Neural cell (in vitro differentiated cells): ENCODE data around the gene RHCE. TPM values are rescaled to one million over a fixed set of nuclear protein-coding genes. Genes with fewer than 3 reads are reported as not detected.
A peak's percentile ranks its signal among the peaks of the same experiment; 100 is the strongest.
"Not testable (repeated sequence)": the region's sequence is repeated elsewhere in the genome, so short reads cannot be mapped to it uniquely, and the experiment has no call there.

Experiments
- H2AFZ ChIP-seq: fragments of 200-600, 300-800 bp; sonication (generic), shearing (Covaris generic); 2 replicates; pipeline ENCODE4 v1.6.0; 2014; ENCODE audit warnings: low read depth, mild to moderate bottlenecking, antibody characterized with exemption, low read length, moderate library complexity
- H3F3A ChIP-seq: fragments of 200-600 bp; shearing (Covaris generic); 2 replicates; pipeline ENCODE4 v1.6.1; 2016; ENCODE audit warnings: mild to moderate bottlenecking, moderate library complexity, mixed read lengths, antibody characterized with exemption, low read length; ENCODE audit not compliant: insufficient read depth, poor library complexity, severe bottlenecking
- H3K27ac ChIP-seq: fragments of 200-600, 300-800 bp; sonication (generic), shearing (Covaris generic); 2 replicates; pipeline ENCODE4 v1.5.1; 2014; ENCODE audit warnings: mild to moderate bottlenecking, low read length, moderate library complexity
- H3K27me3 ChIP-seq: fragments of 300-800, 200-600 bp; sonication (generic), shearing (Covaris generic); 2 replicates; pipeline ENCODE4 v1.6.0; 2014; ENCODE audit warnings: mild to moderate bottlenecking, low read depth, low read length, moderate library complexity; ENCODE audit not compliant: insufficient read depth
- H3K36me3 ChIP-seq: fragments of 300-800, 200-600 bp; sonication (generic), shearing (Covaris generic); 2 replicates; pipeline ENCODE4 v1.5.1; 2014; ENCODE audit warnings: mild to moderate bottlenecking, antibody characterized with exemption, low read length, moderate library complexity; ENCODE audit not compliant: insufficient read depth
- H3K4me2 ChIP-seq: fragments of 300-800, 200-600 bp; sonication (generic), shearing (Covaris generic); 2 replicates; pipeline ENCODE4 v1.6.0; 2014; ENCODE audit warnings: mild to moderate bottlenecking, low read length
- H3K4me3 ChIP-seq: fragments of 300-800, 200-600 bp; sonication (generic), shearing (Covaris generic); 2 replicates; pipeline ENCODE4 v1.5.1; 2014; ENCODE audit warnings: mild to moderate bottlenecking, low read length, moderate library complexity
- H3K79me2 ChIP-seq: fragments of 200-600 bp; shearing (Covaris generic); replicated peaks from 2 replicates; pipeline ENCODE4 v1.6.0; 2014; ENCODE audit warnings: mild to moderate bottlenecking, low read length, moderate library complexity; ENCODE audit not compliant: insufficient read depth
- H3K9ac ChIP-seq: fragments of 300-800, 200-600 bp; sonication (generic), shearing (Covaris generic); 2 replicates; pipeline ENCODE4 v1.6.1; 2016; ENCODE audit warnings: mild to moderate bottlenecking, low read length, mixed read lengths
- H3K9me2 ChIP-seq: fragments of 200-600 bp; shearing (Covaris generic); 2 replicates; pipeline ENCODE4 v1.6.1; 2016; ENCODE audit warnings: mild to moderate bottlenecking, low read length, mixed read lengths; ENCODE audit not compliant: insufficient read depth
- H3K9me3 ChIP-seq: fragments of 200-600, 300-800 bp; sonication (generic), shearing (Covaris generic); 2 replicates; pipeline ENCODE4 v1.6.1; 2016; ENCODE audit warnings: mild to moderate bottlenecking, mixed run types, low read length, moderate library complexity, mixed read lengths
- H4K20me1 ChIP-seq: fragments of 200-600 bp; shearing (Covaris generic); 2 replicates; pipeline ENCODE4 v1.6.1; 2016; ENCODE audit warnings: mild to moderate bottlenecking, mixed run types; ENCODE audit not compliant: insufficient read depth
- EP300 ChIP-seq: fragments of 450-650 bp; conservative IDR thresholded peaks from 2 replicates; pipeline ENCODE4 v1.6.1; 2014; ENCODE audit warnings: antibody characterized with exemption, mild to moderate bottlenecking, moderate library complexity; ENCODE audit not compliant: poor library complexity, severe bottlenecking
- EZH2 ChIP-seq: fragments of 200-600, 300-800 bp; shearing (Covaris generic), sonication (generic); IDR thresholded peaks from 2 replicates; pipeline ENCODE4 v1.6.1; 2014; ENCODE audit warnings: antibody characterized with exemption, low read length, borderline replicate concordance, mild to moderate bottlenecking; ENCODE audit not compliant: insufficient read depth, poor library complexity, severe bottlenecking
- MXI1 ChIP-seq: fragments of 450-650 bp; conservative IDR thresholded peaks from 2 replicates; pipeline ENCODE4 v1.6.1; 2014; ENCODE audit warnings: antibody characterized with exemption, mild to moderate bottlenecking; ENCODE audit not compliant: poor library complexity, severe bottlenecking
- POLR2AphosphoS5 ChIP-seq: IDR thresholded peaks from 2 replicates; pipeline ENCODE4 v1.6.1; 2012
- RAD21 ChIP-seq: fragments of 450-650 bp; conservative IDR thresholded peaks from 2 replicates; pipeline ENCODE4 v1.6.1; 2014; ENCODE audit warnings: antibody characterized with exemption, mild to moderate bottlenecking, moderate library complexity
- REST ChIP-seq: IDR thresholded peaks from 2 replicates; pipeline ENCODE4 v1.6.1; 2012; ENCODE audit warnings: borderline replicate concordance
- SMC3 ChIP-seq: fragments of 450-650 bp; conservative IDR thresholded peaks from 2 replicates; pipeline ENCODE4 v1.6.1; 2014; ENCODE audit warnings: antibody characterized with exemption, mild to moderate bottlenecking, moderate library complexity; ENCODE audit not compliant: poor library complexity
- TAF1 ChIP-seq: IDR thresholded peaks from 2 replicates; pipeline ENCODE4 v1.6.1; 2012; ENCODE audit warnings: low read depth
- polyA plus RNA-seq: library from polyadenylated mRNA; depleted of rRNA; stranded (reverse); fragments of >200 nt; gene quantifications from 2 replicates; pipeline ENCODE4 v1.2.3, GENCODE V29; 2014
- TF ChIP-seq, protein P1 (sequence below): fragments of 450-650 bp; IDR thresholded peaks from 2 replicates; pipeline ENCODE4 v1.5.1; 2014; ENCODE audit warnings: antibody characterized with exemption, mild to moderate bottlenecking, moderate library complexity; ENCODE audit not compliant: poor library complexity, severe bottlenecking

RHCE gene
- polyA plus RNA-seq, 1 donor from 2014 or later = 1.1 TPM

DNA sequence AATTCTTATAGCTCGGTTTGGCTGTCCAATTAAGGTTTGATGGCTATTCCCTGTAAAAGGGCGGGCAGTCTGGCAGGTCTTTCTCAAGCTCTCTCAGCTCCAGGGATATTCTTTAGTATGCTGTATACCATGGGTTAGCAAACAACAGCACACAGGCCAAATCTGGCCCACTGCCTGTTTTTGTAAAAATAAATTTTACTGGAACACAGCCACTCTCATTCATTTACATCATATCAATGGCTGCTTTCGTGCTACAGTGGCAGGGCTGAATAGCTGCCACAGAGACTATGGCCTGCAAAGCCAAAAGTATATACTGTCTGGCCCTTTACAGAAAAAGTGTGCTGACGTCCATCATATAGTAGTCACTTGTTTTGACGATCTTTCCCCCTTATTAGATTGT lies 42.1 kb upstream of the RHCE start:
- H3K36me3 ChIP-seq = peaks cover 9% of the 10 kb centered on the region
- TF ChIP-seq EZH2 (no peak), TAF1 (no peak), MXI1 (no peak), REST (no peak), POLR2AphosphoS5 (no peak)
- TF ChIP-seq, protein P1, sequence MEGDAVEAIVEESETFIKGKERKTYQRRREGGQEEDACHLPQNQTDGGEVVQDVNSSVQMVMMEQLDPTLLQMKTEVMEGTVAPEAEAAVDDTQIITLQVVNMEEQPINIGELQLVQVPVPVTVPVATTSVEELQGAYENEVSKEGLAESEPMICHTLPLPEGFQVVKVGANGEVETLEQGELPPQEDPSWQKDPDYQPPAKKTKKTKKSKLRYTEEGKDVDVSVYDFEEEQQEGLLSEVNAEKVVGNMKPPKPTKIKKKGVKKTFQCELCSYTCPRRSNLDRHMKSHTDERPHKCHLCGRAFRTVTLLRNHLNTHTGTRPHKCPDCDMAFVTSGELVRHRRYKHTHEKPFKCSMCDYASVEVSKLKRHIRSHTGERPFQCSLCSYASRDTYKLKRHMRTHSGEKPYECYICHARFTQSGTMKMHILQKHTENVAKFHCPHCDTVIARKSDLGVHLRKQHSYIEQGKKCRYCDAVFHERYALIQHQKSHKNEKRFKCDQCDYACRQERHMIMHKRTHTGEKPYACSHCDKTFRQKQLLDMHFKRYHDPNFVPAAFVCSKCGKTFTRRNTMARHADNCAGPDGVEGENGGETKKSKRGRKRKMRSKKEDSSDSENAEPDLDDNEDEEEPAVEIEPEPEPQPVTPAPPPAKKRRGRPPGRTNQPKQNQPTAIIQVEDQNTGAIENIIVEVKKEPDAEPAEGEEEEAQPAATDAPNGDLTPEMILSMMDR = no peak
- H3K9me3 ChIP-seq = no peaks in the 10 kb centered on the region
- H3K9me2 ChIP-seq = no peaks in the 10 kb centered on the region
- no peak overlapping the region for H3K4me3 ChIP-seq
- no peak overlapping the region for H3K9ac ChIP-seq
- peaks cover 31% of the 10 kb centered on the region for H3K79me2 ChIP-seq
- H2AFZ ChIP-seq = no peak overlapping the region
- H3K27me3 ChIP-seq = no peaks in the 10 kb centered on the region
- peaks cover 29% of the 10 kb centered on the region for H4K20me1 ChIP-seq
- H3K27ac ChIP-seq = no peak overlapping the region
- H3K4me2 ChIP-seq = no peak overlapping the region
- H3F3A ChIP-seq = no peaks in the 10 kb centered on the region

GRCh38 chr1:25461849-25462248 lies 41.2 kb upstream of the RHCE start:
- Histone ChIP-seq H3F3A (no peaks in the 10 kb centered on the region), H3K4me3 (no peak overlapping the region), H4K20me1 (peaks cover 29% of the 10 kb centered on the region), H3K27ac (no peak overlapping the region), H3K9me2 (no peaks in the 10 kb centered on the region), H2AFZ (no peak overlapping the region), H3K27me3 (no peaks in the 10 kb centered on the region), H3K9me3 (no peaks in the 10 kb centered on the region), H3K36me3 (peaks cover 9% of the 10 kb centered on the region), H3K4me2 (no peak overlapping the region), H3K9ac (no peak overlapping the region), H3K79me2 (peaks cover 27% of the 10 kb centered on the region)
- TF ChIP-seq POLR2AphosphoS5 = peak; percentile 19
- TF ChIP-seq EP300 = peak; percentile 31
- TF ChIP-seq RAD21 = no peak
- TF ChIP-seq EZH2 = no peak
- TF ChIP-seq TAF1 = no peak
- no peak for TF ChIP-seq REST
- no peak for TF ChIP-seq SMC3

- H3K9ac ChIP-seq, H3K4me2 ChIP-seq, H2AFZ ChIP-seq, H3K27me3 ChIP-seq, H3F3A ChIP-seq, H3K9me3 ChIP-seq, H3K4me3 ChIP-seq, H3K27ac ChIP-seq, H3K9me2 ChIP-seq: not testable (repeated sequence)
- Histone ChIP-seq H3K36me3 (peaks cover 13% of the 10 kb centered on the region), H4K20me1 (peaks cover 29% of the 10 kb centered on the region), H3K79me2 (peaks cover 18% of the 10 kb centered on the region)
Measured at GRCh38 chr1:25460816-25461215, 40.2 kb upstream of the RHCE start.
